Peyer's patch (tissue), 4 donors: Measurements from ENCODE around the gene SKAP2. TPM values are rescaled to one million over a fixed set of nuclear protein-coding genes. Genes with fewer than 3 reads are reported as not detected.

ENCODE experiments used
- DNase-seq, 3 donors: peaks; one replicate each; pipeline ENCODE4 v3.0.0-alpha.2; 2017 to 2019
- H3K27ac ChIP-seq, 4 donors: fragments of 200-600 bp; sonication (generic); one replicate each; pipeline ENCODE4 v1.5.1; 2016 to 2019
- H3K27me3 ChIP-seq, 2 donors: fragments of 200-600 bp; sonication (generic); one replicate each; pipeline ENCODE4 v1.5.1; 2019
- H3K36me3 ChIP-seq, 3 donors: fragments of 200-600 bp; sonication (generic); one replicate each; pipeline ENCODE4 v1.5.1; 2016 to 2019
- H3K4me1 ChIP-seq, 4 donors: fragments of 200-600 bp; sonication (generic); one replicate each; pipeline ENCODE4 v1.5.1; 2016 to 2019
- H3K4me3 ChIP-seq, 4 donors: fragments of 200-600 bp; sonication (generic); 1 replicate in 3 of 4; 2 replicates in 1 of 4; pipeline ENCODE4 v1.5.1; 2016 to 2019; ENCODE audit warnings: mild to moderate bottlenecking in 1 of 4
- H3K9me3 ChIP-seq, 4 donors: fragments of 200-600 bp; sonication (generic); one replicate each; pipeline ENCODE4 v1.5.1; 2016 to 2019; ENCODE audit warnings: mild to moderate bottlenecking in 1 of 4
- CTCF ChIP-seq, 6 experiments: fragments of 450-650 bp in 4 of 6; fragments of 200-600 bp in 2 of 6; sonication (generic) in 1 of 6; IDR thresholded peaks; one replicate each; pipeline ENCODE4 v1.5.1; 2017 to 2019; ENCODE audit warnings: antibody characterized with exemption in 6 of 6, mild to moderate bottlenecking in 3 of 6, moderate library complexity in 1 of 6
- POLR2A ChIP-seq, 2 donors: fragments of 450-650 bp; IDR thresholded peaks; one replicate each; pipeline ENCODE4 v1.5.1; 2017; ENCODE audit warnings: antibody characterized with exemption in 2 of 2, mild to moderate bottlenecking in 2 of 2, moderate library complexity in 2 of 2
- total RNA-seq, 4 donors: library from RNA; depleted of rRNA; stranded (reverse); fragments of >200 nt; gene quantifications; one replicate each; pipeline ENCODE4 v1.1.0, GENCODE V29; 2016

The SKAP2 gene
- total RNA-seq, 4 donors from 2014 or later: 32.2 to 101 (median 37.9) TPM

- DNase-seq: no peak
- H3K9me3 ChIP-seq: no peaks in the 10 kb centered on the region
- H3K27ac ChIP-seq: no peak overlapping the region
- TF ChIP-seq POLR2A (IDR thresholded peaks at IDR 0.05): no peak
- TF ChIP-seq CTCF (IDR thresholded peaks at IDR 0.05): no peak
- H3K36me3 ChIP-seq: no peaks in the 10 kb centered on the region
- no peak overlapping the region for H3K4me3 ChIP-seq
- H3K27me3 ChIP-seq: no peaks in the 10 kb centered on the region
- H3K4me1 ChIP-seq: no peaks in the 10 kb centered on the region
Measured at GRCh38 chr7:26789481-26790184, 74.8 kb downstream of the SKAP2 start.

GRCh38 chr7:26787701-26788100 is 76.7 kb downstream of the SKAP2 start:
- DNase-seq: no peak
- no peak overlapping the region for H3K27ac ChIP-seq
- TF ChIP-seq POLR2A (IDR thresholded peaks at IDR 0.05): no peak
- no peak for TF ChIP-seq CTCF (IDR thresholded peaks at IDR 0.05)
- no peaks in the 10 kb centered on the region for H3K4me1 ChIP-seq
- no peak overlapping the region for H3K4me3 ChIP-seq
- no peaks in the 10 kb centered on the region for H3K9me3 ChIP-seq
- no peaks in the 10 kb centered on the region for H3K36me3 ChIP-seq
- no peaks in the 10 kb centered on the region for H3K27me3 ChIP-seq

- TF ChIP-seq CTCF (IDR thresholded peaks at IDR 0.05) (no peak), POLR2A (IDR thresholded peaks at IDR 0.05) (no peak)
- no peaks in the 10 kb centered on the region for H3K4me1 ChIP-seq
Measured at GRCh38 chr7:26784118-26784517, 80.3 kb downstream of the SKAP2 start.

GRCh38 chr7:26782501-26782900 is 81.9 kb downstream of the SKAP2 start:
- Histone ChIP-seq H3K27ac (no peak overlapping the region), H3K9me3 (no peaks in the 10 kb centered on the region), H3K36me3 (no peaks in the 10 kb centered on the region), H3K4me3 (no peak overlapping the region), H3K27me3 (no peaks in the 10 kb centered on the region), H3K4me1 (no peaks in the 10 kb centered on the region)
- TF ChIP-seq POLR2A (IDR thresholded peaks at IDR 0.05) (no peak), CTCF (IDR thresholded peaks at IDR 0.05) (no peak)
- no peak for DNase-seq

More at GRCh38 chr7:26784118-26784517, 80.3 kb downstream of the SKAP2 start:
- no peak overlapping the region for H3K27ac ChIP-seq
- no peaks in the 10 kb centered on the region for H3K9me3 ChIP-seq
- no peak for DNase-seq
- H3K27me3 ChIP-seq: no peaks in the 10 kb centered on the region
- no peak overlapping the region for H3K4me3 ChIP-seq
- no peaks in the 10 kb centered on the region for H3K36me3 ChIP-seq

GRCh38 chr7:26779978-26780595 is 84.3 kb downstream of the SKAP2 start:
- H3K9me3 ChIP-seq: no peaks in the 10 kb centered on the region
- no peaks in the 10 kb centered on the region for H3K4me1 ChIP-seq
- no peak overlapping the region for H3K4me3 ChIP-seq
- no peak for DNase-seq
- TF ChIP-seq CTCF (IDR thresholded peaks at IDR 0.05) (no peak), POLR2A (IDR thresholded peaks at IDR 0.05) (no peak)
- no peak overlapping the region for H3K27ac ChIP-seq
- no peaks in the 10 kb centered on the region for H3K36me3 ChIP-seq
- no peaks in the 10 kb centered on the region for H3K27me3 ChIP-seq
